ENCODE measurements around the gene IL18R1. TPM values are rescaled to one million over a fixed set of nuclear protein-coding genes. Genes with fewer than 3 reads are reported as not detected.

IL18R1 gene
- total and polyA plus RNA-seq, 9 donors = 0.30 to 1.1 (median 0.53) TPM

GRCh38 chr2:102442967-102443828, 87.6 kb downstream of the IL18R1 start:
- no peak overlapping the region for H3K27ac ChIP-seq (ENCODE audit: low read length)
- H3K9me3 ChIP-seq (replicated peaks; ENCODE audit: control insufficient read depth, low read depth, low read length) = no peaks in the 10 kb centered on the region
- 14% methylated on average over 7 of the region's 13 CpGs for WGBS (ENCODE audit: insufficient coverage)
- no peaks in the 10 kb centered on the region for H3K4me1 ChIP-seq (ENCODE audit: control insufficient read depth, insufficient read depth, low read length)
- peak; percentile 44 for DNase-seq
- no peaks in the 10 kb centered on the region for H3K36me3 ChIP-seq (ENCODE audit: control insufficient read depth, insufficient read depth, low read length)
- no peaks in the 10 kb centered on the region for H3K27me3 ChIP-seq (ENCODE audit: control insufficient read depth, insufficient read depth, low read length)
- H3K4me3 ChIP-seq (ENCODE audit: low read length) = no peak overlapping the region

GRCh38 chr2:102444233-102444632, 88.6 kb downstream of the IL18R1 start:
- Histone ChIP-seq H3K9me3 (replicated peaks; ENCODE audit: control insufficient read depth, low read depth, low read length) (no peaks in the 10 kb centered on the region), H3K4me1 (ENCODE audit: control insufficient read depth, insufficient read depth, low read length) (no peaks in the 10 kb centered on the region), H3K36me3 (ENCODE audit: control insufficient read depth, insufficient read depth, low read length) (no peaks in the 10 kb centered on the region), H3K27me3 (ENCODE audit: control insufficient read depth, insufficient read depth, low read length) (no peaks in the 10 kb centered on the region), H3K4me3 (ENCODE audit: low read length) (no peak overlapping the region), H3K27ac (ENCODE audit: low read length) (no peak overlapping the region)
- WGBS (ENCODE audit: insufficient coverage) = no CpG with 5 or more reads among the region's 3 CpGs
- DNase-seq = no peak

- H3K9me3 ChIP-seq (replicated peaks; ENCODE audit: control insufficient read depth, low read depth, low read length) = no peaks in the 10 kb centered on the region
- DNase-seq = no peak
- H3K4me3 ChIP-seq (ENCODE audit: low read length) = no peak overlapping the region
- no peaks in the 10 kb centered on the region for H3K36me3 ChIP-seq (ENCODE audit: control insufficient read depth, insufficient read depth, low read length)
- H3K4me1 ChIP-seq (ENCODE audit: control insufficient read depth, insufficient read depth, low read length) = no peaks in the 10 kb centered on the region
- H3K27ac ChIP-seq (ENCODE audit: low read length) = no peak overlapping the region
- no peaks in the 10 kb centered on the region for H3K27me3 ChIP-seq (ENCODE audit: control insufficient read depth, insufficient read depth, low read length)
- 100% methylated on average over 5 of the region's 9 CpGs for WGBS (ENCODE audit: insufficient coverage)
Observed at GRCh38 chr2:102446936-102447335, 91.3 kb downstream of the IL18R1 start.

Other genes with a start within 250 kb of the IL18R1 start
- 7.5 TPM for gene IL1R1, start 213.1 kb upstream of the IL18R1 start, total RNA-seq
- 10 to 100 TPM in 4 of 8 donors, 1 to 10 TPM in 4; 7.3 to 13.3 (median 10.8) TPM for gene IL1R1, start 213.1 kb upstream of the IL18R1 start, polyA plus RNA-seq (ENCODE audit: insufficient read depth in 1 of 8, insufficient read length in 8 of 8, low replicate concordance in 1 of 8)
- 0.27 TPM for gene IL1RL2, start 168.8 kb upstream of the IL18R1 start, total RNA-seq
- gene IL1RL2, start 168.8 kb upstream of the IL18R1 start, polyA plus RNA-seq (ENCODE audit: insufficient read depth in 1 of 8, insufficient read length in 8 of 8, low replicate concordance in 1 of 8) = under 1 TPM; 0.14 to 0.73 (median 0.20) TPM
- gene IL1RL1, start 44.2 kb upstream of the IL18R1 start, total RNA-seq = 0.31 TPM
- gene IL1RL1, start 44.2 kb upstream of the IL18R1 start, polyA plus RNA-seq (ENCODE audit: insufficient read depth in 1 of 8, insufficient read length in 8 of 8, low replicate concordance in 1 of 8) = under 1 TPM; 0.05 to 0.34 (median 0.20) TPM
- 0.35 TPM for gene IL18RAP, start 67.4 kb downstream of the IL18R1 start, total RNA-seq
- under 1 TPM; 0.14 to 0.39 (median 0.25) TPM for gene IL18RAP, start 67.4 kb downstream of the IL18R1 start, polyA plus RNA-seq (ENCODE audit: insufficient read depth in 1 of 8, insufficient read length in 8 of 8, low replicate concordance in 1 of 8)
- 0.04 TPM for gene SLC9A4, start 117.4 kb downstream of the IL18R1 start, total RNA-seq
- under 1 TPM in 2 of 8 donors, not detected in 6; 0.02 to 0.16 TPM for gene SLC9A4, start 117.4 kb downstream of the IL18R1 start, polyA plus RNA-seq (ENCODE audit: insufficient read depth in 1 of 8, insufficient read length in 8 of 8, low replicate concordance in 1 of 8)

All from muscle of leg (tissue), 11 donors.